Measurements from ENCODE around the gene HCST. TPM values are rescaled to one million over a fixed set of nuclear protein-coding genes. Genes with fewer than 3 reads are reported as not detected.

Gene HCST, protein sequence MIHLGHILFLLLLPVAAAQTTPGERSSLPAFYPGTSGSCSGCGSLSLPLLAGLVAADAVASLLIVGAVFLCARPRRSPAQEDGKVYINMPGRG
- 0.28 to 0.45 TPM in 2 of 5 replicates, not detected in the others for total RNA-seq (2022; extraction: Qiagen RNA extraction; ENCODE audit: low read depth)

DNA sequence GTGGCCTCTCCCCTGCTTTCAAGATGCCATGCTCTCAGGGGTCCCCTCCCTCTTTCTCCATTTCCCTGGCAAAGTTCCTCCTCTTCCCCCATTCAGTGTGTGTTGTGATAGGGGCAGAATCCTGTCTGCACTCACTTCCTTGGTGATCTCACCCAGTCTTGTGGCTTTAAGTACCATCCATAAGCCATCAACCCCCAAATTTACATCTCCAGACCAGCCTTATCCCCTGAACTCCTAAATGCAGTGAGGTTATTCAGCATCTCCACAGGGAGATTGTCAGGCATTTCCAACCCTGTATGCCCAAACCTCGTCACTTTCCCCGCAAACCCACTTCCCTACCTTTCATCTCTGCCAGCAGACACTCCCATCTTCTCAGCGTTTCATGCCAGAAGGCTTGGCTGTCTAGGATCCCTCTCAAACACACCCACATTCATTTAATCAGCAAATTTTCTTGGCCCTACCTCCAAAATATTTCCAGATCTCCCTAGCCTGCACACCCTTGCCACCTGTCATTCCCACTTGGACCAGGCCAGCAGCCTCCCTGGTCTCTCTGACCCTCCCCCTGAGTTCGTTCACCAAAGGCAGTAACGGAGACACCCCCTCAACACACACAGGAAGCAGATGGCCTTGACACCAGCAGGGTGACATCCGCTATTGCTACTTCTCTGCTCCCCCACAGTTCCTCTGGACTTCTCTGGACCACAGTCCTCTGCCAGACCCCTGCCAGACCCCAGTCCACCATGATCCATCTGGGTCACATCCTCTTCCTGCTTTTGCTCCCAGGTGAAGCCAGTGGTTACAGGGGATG, at the start of gene HCST:
TSS of gene HCST (plus strand) at position 676 of the 808 bp plus-strand sequence. CDS start at position 741, 65 bp downstream.

DNA sequence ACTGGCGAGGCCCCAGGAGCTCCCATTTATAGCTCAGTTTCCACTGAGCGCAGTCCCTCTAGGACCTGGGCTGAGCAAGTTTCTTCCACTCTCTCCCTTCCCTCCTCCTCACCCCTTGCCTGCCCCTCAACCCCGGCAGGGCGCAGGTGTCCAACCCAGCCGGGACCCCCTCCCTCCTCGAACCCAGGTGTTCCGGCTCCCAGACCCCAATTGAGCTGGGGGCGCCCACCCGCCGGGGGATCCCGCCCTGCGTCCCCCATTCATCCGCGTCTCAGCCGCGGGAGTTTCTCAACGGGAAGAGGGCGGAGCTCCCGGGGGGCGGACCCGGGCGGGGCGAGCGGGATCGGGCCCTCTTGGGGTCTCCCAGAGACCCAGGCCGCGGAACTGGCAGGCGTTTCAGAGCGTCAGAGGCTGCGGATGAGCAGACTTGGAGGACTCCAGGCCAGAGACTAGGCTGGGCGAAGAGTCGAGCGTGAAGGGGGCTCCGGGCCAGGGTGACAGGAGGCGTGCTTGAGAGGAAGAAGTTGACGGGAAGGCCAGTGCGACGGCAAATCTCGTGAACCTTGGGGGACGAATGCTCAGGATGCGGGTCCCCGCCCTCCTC, 45.7 kb upstream of the HCST start, which contains the start of gene KIRREL2:
TSS of gene KIRREL2 (plus strand) at position 366 of the 604 bp plus-strand sequence. CDS start at position 575, 209 bp downstream.

DNA sequence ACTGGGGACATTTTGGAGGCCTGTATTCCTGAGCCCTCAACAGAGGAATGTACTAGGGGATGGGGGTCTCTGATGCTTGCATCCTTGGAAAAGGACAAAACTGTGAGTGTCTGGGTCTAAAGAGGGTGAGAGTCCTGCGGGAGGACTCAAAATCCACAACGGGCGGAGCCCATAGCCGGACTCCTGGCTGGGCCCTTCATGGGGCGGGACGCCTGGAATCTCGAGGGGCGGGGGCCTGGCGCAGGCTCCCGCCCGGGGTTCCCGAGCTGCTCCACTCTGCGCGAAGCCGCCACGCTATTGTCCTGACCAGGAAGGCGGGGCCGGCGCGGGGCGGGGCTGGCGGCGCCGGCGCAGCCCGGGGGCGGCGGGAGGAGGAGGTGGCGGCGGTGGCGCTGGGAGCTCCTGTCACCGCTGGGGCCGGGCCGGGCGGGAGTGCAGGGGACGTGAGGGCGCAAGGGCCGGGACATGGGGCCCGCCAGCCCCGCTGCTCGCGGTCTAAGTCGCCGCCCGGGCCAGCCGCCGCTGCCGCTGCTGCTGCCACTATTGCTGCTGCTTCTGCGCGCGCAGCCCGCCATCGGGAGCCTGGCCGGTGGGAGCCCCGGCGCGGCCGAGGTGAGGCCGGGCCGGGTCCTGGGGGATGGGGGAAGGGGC, 34.0 kb upstream of the HCST start, which contains the start of gene APLP1:
TSS of gene APLP1 (plus strand) at position 403 of the 651 bp plus-strand sequence. CDS start at position 466, 63 bp downstream.

DNA sequence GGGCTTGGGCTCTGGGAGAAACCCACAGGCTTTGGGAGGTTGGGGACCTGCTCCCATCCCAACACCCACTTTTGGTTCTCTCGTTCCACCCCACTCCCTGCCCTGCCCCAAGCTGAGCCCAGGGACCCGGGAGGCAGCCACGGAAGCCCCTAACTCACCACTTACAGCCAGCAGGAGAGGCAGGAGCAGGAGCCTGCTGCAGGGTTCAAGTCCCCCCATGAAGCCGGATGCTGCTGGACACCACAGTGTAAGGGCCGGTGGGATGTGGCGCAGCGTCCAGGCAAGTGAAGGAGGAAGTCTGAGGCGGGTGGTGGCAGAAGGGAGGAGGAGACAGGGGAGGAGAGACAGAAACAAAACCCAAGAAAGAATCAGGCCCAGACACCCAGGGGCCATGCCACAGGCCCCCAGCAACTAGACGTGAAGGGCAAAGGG, 5.7 kb downstream of the HCST start, which contains the start of gene TYROBP:
TSS of gene TYROBP (minus strand) at position 286 of the 432 bp plus-strand sequence. CDS start at position 219, 67 bp downstream.

DNA sequence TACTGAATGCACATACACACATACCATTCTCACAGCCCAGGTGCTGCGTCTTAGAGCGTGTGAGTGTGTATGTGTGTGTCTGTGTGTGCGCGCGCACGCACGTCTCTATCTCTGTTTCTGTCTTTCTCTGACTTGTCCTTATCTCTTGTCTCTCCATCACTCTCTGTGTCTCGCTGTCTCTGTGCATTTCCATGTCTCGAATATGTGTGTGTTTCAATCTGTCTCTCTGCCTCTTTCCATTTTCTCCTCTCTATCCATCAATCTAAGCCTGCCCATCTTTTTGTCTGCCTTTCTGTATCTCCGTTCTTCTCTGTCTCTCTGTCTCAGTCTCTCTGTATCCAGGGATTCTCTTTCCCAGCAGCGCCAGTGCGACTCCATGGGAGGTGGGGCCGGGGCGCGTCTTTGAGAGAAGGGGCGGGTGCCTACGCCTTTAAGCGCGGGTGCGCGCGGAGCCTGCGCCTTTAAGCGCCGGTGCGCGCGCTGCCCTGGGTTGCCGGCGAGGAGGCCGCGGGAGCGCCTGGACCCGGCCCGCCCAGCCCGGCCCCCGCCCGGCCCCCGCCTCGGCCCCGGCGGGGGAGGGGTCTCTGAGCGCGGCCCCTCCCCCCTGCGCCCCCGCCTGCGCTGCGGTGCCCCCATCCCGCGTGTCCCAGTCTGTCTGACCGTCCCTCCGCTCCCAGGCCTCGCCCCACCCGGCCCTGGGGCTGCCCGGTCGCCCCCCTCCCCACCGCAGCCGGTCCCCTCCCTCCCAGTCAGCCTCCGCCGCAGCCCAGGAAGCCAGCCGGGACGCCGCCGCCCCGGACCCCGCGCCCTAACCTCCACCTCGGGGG, 33.8 kb downstream of the HCST start, which contains the start of gene LRFN3:
TSS of gene LRFN3 (plus strand) at position 464 of the 827 bp plus-strand sequence. CDS start 3,052 bp downstream, outside the sequence.

Other genes with a start within 250 kb of the HCST start
- 0.41 to 1.2 TPM (median 0.91 TPM) in 5 replicates for gene UPK1A, start 236.0 kb upstream of the HCST start, total RNA-seq (2022; extraction: Qiagen RNA extraction; ENCODE audit: low read depth)
- not detected in 5 replicates for gene ZBTB32, start 198.0 kb upstream of the HCST start, total RNA-seq (2022; extraction: Qiagen RNA extraction; ENCODE audit: low read depth)
- gene KMT2B, start 184.5 kb upstream of the HCST start, total RNA-seq (2022; extraction: Qiagen RNA extraction; ENCODE audit: low read depth) = 48.1 to 60.8 TPM (median 55.0 TPM) in 5 replicates
- gene IGFLR1, start 160.1 kb upstream of the HCST start, total RNA-seq (2022; extraction: Qiagen RNA extraction; ENCODE audit: low read depth) = 7.6 to 13.3 TPM (median 10.2 TPM) in 5 replicates
- 25.2 to 29.1 TPM (median 25.8 TPM) in 5 replicates for gene U2AF1L4, start 157.1 kb upstream of the HCST start, total RNA-seq (2022; extraction: Qiagen RNA extraction; ENCODE audit: low read depth)
- gene PSENEN, start 156.9 kb upstream of the HCST start, total RNA-seq (2022; extraction: Qiagen RNA extraction; ENCODE audit: low read depth) = 260 to 334 TPM (median 276 TPM) in 5 replicates
- 20.0 to 28.4 TPM (median 22.7 TPM) in 5 replicates for gene LIN37, start 154.0 kb upstream of the HCST start, total RNA-seq (2022; extraction: Qiagen RNA extraction; ENCODE audit: low read depth)
- 0.18 to 0.38 TPM (median 0.32 TPM) in 4 of 5 replicates, not detected in the other for gene HSPB6, start 145.5 kb upstream of the HCST start, total RNA-seq (2022; extraction: Qiagen RNA extraction; ENCODE audit: low read depth)
- gene PROSER3, start 144.4 kb upstream of the HCST start, total RNA-seq (2022; extraction: Qiagen RNA extraction; ENCODE audit: low read depth) = 21.3 to 29.7 TPM (median 26.3 TPM) in 5 replicates
- gene ARHGAP33, start 127.0 kb upstream of the HCST start, total RNA-seq (2022; extraction: Qiagen RNA extraction; ENCODE audit: low read depth) = 4.1 to 8.6 TPM (median 6.0 TPM) in 5 replicates
- 0.18 to 0.80 TPM (median 0.29 TPM) in 5 replicates for gene PRODH2, start 89.7 kb upstream of the HCST start, total RNA-seq (2022; extraction: Qiagen RNA extraction; ENCODE audit: low read depth)
- gene NPHS1, start 50.0 kb upstream of the HCST start, total RNA-seq (2022; extraction: Qiagen RNA extraction; ENCODE audit: low read depth) = 0.41 to 0.75 TPM (median 0.59 TPM) in 5 replicates
- gene KIRREL2, start 45.6 kb upstream of the HCST start, total RNA-seq (2022; extraction: Qiagen RNA extraction; ENCODE audit: low read depth) = 0.46 to 0.74 TPM (median 0.53 TPM) in 5 replicates
- 65.9 to 95.9 TPM (median 93.4 TPM) in 5 replicates for gene APLP1, start 34.0 kb upstream of the HCST start, total RNA-seq (2022; extraction: Qiagen RNA extraction; ENCODE audit: low read depth)
- gene NFKBID, start 2.0 kb upstream of the HCST start, total RNA-seq (2022; extraction: Qiagen RNA extraction; ENCODE audit: low read depth) = 4.8 to 7.4 TPM (median 6.3 TPM) in 5 replicates
- not detected in 5 replicates for gene TYROBP, start 5.8 kb downstream of the HCST start, total RNA-seq (2022; extraction: Qiagen RNA extraction; ENCODE audit: low read depth)
- 13.5 to 23.2 TPM (median 21.2 TPM) in 5 replicates for gene LRFN3, start 33.8 kb downstream of the HCST start, total RNA-seq (2022; extraction: Qiagen RNA extraction; ENCODE audit: low read depth)
- 38.3 to 50.7 TPM (median 48.4 TPM) in 5 replicates for gene SDHAF1, start 92.7 kb downstream of the HCST start, total RNA-seq (2022; extraction: Qiagen RNA extraction; ENCODE audit: low read depth)
- 0.14 to 0.53 TPM (median 0.25 TPM) in 5 replicates for gene SYNE4, start 106.3 kb downstream of the HCST start, total RNA-seq (2022; extraction: Qiagen RNA extraction; ENCODE audit: low read depth)
- 19.6 to 28.5 TPM (median 26.6 TPM) in 5 replicates for gene ALKBH6, start 111.7 kb downstream of the HCST start, total RNA-seq (2022; extraction: Qiagen RNA extraction; ENCODE audit: low read depth)
- 0.67 to 0.94 TPM (median 0.72 TPM) in 5 replicates for gene CLIP3, start 130.3 kb downstream of the HCST start, total RNA-seq (2022; extraction: Qiagen RNA extraction; ENCODE audit: low read depth)
- 5.3 to 6.8 TPM (median 6.3 TPM) in 5 replicates for gene THAP8, start 151.8 kb downstream of the HCST start, total RNA-seq (2022; extraction: Qiagen RNA extraction; ENCODE audit: low read depth)
- 20.3 to 27.6 TPM (median 24.5 TPM) in 5 replicates for gene WDR62, start 152.4 kb downstream of the HCST start, total RNA-seq (2022; extraction: Qiagen RNA extraction; ENCODE audit: low read depth)
- gene OVOL3, start 208.6 kb downstream of the HCST start, total RNA-seq (2022; extraction: Qiagen RNA extraction; ENCODE audit: low read depth) = 0.24 to 0.36 TPM in 2 of 5 replicates, not detected in the others
- 232 to 261 TPM (median 252 TPM) in 5 replicates for gene POLR2I, start 212.3 kb downstream of the HCST start, total RNA-seq (2022; extraction: Qiagen RNA extraction; ENCODE audit: low read depth)
- 434 to 558 TPM (median 540 TPM) in 5 replicates for gene TBCB, start 212.9 kb downstream of the HCST start, total RNA-seq (2022; extraction: Qiagen RNA extraction; ENCODE audit: low read depth)
- gene CAPNS1, start 237.5 kb downstream of the HCST start, total RNA-seq (2022; extraction: Qiagen RNA extraction; ENCODE audit: low read depth) = 1,491 to 2,296 TPM (median 2,099 TPM) in 5 replicates
- gene COX7A1, start 249.9 kb downstream of the HCST start, total RNA-seq (2022; extraction: Qiagen RNA extraction; ENCODE audit: low read depth) = not detected in 5 replicates